ENCODE measurements around the gene HTT. TPM values are rescaled to one million over a fixed set of nuclear protein-coding genes. Genes with fewer than 3 reads are reported as not detected.

The HTT gene
- total and polyA plus RNA-seq, 2 of the 13 experiments (the other 11 are each of a cell fraction or from before 2014, with no cell fraction given) = 17.5 to 19.5 TPM

DNA sequence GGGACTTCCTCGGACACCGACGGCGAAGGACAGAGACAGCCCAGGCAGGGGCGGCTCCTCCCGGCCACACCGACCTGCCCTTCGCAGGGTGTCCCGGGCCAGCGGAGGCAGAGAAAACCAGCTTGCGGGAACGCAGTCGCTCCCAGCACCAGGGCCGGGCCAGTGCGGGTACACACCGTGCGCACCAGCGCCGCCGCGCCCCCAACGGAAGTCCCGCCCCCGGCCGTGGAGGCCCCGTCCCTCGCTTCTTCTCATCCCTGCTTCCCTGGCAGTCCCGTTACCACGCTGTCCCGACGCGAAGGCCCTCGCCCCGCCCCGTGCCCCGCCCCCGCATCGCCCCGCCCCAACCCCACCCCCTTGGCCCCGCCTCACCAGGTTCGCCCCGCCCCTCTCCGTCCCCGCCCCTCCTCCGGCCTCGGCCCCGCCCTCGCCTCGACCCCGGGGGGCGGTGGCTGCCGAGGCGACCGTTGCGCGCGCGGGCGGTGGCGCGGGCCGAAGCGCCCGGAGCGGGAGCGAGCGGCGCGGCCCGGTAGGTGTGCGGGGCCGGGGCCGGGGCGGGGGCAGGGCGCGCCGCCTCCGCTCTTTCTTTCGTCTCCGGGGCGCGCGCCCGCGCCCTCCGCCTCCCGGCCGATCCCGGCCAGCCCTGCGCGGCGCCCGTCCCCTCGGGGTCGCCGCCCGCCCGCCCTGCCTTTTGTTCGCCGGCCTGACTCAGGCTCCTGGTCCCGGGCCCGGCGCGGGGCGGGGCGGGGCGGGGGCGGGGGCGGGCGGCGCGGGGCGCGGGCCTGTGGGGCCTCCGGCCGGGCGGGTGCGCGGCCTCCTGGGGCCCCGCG lies 218.3 kb downstream of the HTT start, which contains the start of gene RGS12 (continued):
- TF ChIP-seq, protein P1, sequence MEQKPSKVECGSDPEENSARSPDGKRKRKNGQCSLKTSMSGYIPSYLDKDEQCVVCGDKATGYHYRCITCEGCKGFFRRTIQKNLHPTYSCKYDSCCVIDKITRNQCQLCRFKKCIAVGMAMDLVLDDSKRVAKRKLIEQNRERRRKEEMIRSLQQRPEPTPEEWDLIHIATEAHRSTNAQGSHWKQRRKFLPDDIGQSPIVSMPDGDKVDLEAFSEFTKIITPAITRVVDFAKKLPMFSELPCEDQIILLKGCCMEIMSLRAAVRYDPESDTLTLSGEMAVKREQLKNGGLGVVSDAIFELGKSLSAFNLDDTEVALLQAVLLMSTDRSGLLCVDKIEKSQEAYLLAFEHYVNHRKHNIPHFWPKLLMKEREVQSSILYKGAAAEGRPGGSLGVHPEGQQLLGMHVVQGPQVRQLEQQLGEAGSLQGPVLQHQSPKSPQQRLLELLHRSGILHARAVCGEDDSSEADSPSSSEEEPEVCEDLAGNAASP (CRISPR knock-in tag; IDR thresholded peaks at IDR 0.05; ENCODE audit: borderline replicate concordance) = no peak
- no peak for TF ChIP-seq ZNF615 (CRISPR knock-in tag; IDR thresholded peaks at IDR 0.05; ENCODE audit: borderline replicate concordance)
- TF ChIP-seq ZNF143 (CRISPR knock-in tag; IDR thresholded peaks at IDR 0.05) = peak; percentile 29; the same call in 1 of the 2 replicates
- no peak for TF ChIP-seq XBP1 (CRISPR knock-in tag; IDR thresholded peaks at IDR 0.05)
- TF ChIP-seq ZNF790 (CRISPR knock-in tag; IDR thresholded peaks at IDR 0.05; ENCODE audit: borderline replicate concordance) = no peak
- TF ChIP-seq, protein P2, sequence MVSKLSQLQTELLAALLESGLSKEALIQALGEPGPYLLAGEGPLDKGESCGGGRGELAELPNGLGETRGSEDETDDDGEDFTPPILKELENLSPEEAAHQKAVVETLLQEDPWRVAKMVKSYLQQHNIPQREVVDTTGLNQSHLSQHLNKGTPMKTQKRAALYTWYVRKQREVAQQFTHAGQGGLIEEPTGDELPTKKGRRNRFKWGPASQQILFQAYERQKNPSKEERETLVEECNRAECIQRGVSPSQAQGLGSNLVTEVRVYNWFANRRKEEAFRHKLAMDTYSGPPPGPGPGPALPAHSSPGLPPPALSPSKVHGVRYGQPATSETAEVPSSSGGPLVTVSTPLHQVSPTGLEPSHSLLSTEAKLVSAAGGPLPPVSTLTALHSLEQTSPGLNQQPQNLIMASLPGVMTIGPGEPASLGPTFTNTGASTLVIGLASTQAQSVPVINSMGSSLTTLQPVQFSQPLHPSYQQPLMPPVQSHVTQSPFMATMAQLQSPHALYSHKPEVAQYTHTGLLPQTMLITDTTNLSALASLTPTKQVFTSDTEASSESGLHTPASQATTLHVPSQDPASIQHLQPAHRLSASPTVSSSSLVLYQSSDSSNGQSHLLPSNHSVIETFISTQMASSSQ (IDR thresholded peaks at IDR 0.05; ENCODE audit: low read depth) = no peak
- TF ChIP-seq, protein P2 (CRISPR knock-in tag; IDR thresholded peaks at IDR 0.05; ENCODE audit: borderline replicate concordance) = no peak
- no peak for TF ChIP-seq NBN (conservative IDR thresholded peaks at IDR 0.05)
- TF ChIP-seq FLYWCH1 (CRISPR knock-in tag; IDR thresholded peaks at IDR 0.05) = no peak
- TF ChIP-seq PRMT3 (CRISPR knock-in tag; IDR thresholded peaks at IDR 0.05; ENCODE audit: borderline replicate concordance, low read depth) = no peak
- no peak for TF ChIP-seq MAF1 (CRISPR knock-in tag; IDR thresholded peaks at IDR 0.05; ENCODE audit: borderline replicate concordance)
- peak; percentile 30 for TF ChIP-seq TAF15 (IDR thresholded peaks at IDR 0.05; ENCODE audit: low read depth, low read length, poor library complexity, severe bottlenecking)
- no peak; the same call in 1 of the 2 replicates for TF ChIP-seq ZNF564 (CRISPR knock-in tag; IDR thresholded peaks at IDR 0.05)
- 0 out of 2 replicates have a peak, but pooled peaks have one; percentile 1 for TF ChIP-seq NCOR1 (IDR thresholded peaks at IDR 0.05; ENCODE audit: borderline replicate concordance, low read length)
- TF ChIP-seq HNRNPH1 (optimal IDR thresholded peaks at IDR 0.05; ENCODE audit: low read depth, low read length) = no peak

All from HepG2 (cell line).